ENCODE results near the gene EXTL2.

DNA sequence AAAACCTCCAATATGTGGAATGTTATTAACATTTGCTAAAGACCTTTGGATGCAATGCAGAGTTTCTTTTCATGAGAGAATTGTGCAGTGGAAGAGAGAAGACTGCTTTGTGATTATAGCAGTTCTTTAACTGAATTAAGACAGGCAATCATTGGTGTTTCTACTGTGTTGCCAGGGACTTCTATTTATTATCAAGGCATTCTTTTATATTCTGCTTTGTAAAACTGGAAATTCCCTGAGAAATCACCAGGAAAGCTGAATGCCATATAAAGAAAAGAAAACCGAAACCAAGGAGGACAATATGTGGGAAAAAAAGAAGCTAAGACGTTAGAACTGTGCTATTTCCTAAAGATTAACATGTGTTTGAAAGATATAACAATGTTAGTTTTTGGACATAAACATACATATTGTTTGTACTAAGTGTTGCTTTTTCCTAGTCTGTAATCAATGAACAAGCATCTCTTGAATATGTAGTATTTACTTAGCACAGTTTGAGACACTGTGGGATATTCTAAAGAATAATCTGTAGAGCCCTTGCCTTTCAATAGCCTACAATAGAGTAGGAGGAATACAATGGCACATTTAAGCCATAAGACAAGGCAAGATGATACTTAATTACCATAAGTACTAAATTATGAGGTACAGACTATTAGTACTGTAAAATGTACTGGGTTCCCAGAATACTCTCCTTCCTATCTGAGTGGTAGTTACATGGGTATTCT lies 47.1 kb downstream of the EXTL2 start:
- TF ChIP-seq EZH2 (IDR thresholded peaks at IDR 0.05; ENCODE audit: low read length) = no peak
- TF ChIP-seq, protein P1, sequence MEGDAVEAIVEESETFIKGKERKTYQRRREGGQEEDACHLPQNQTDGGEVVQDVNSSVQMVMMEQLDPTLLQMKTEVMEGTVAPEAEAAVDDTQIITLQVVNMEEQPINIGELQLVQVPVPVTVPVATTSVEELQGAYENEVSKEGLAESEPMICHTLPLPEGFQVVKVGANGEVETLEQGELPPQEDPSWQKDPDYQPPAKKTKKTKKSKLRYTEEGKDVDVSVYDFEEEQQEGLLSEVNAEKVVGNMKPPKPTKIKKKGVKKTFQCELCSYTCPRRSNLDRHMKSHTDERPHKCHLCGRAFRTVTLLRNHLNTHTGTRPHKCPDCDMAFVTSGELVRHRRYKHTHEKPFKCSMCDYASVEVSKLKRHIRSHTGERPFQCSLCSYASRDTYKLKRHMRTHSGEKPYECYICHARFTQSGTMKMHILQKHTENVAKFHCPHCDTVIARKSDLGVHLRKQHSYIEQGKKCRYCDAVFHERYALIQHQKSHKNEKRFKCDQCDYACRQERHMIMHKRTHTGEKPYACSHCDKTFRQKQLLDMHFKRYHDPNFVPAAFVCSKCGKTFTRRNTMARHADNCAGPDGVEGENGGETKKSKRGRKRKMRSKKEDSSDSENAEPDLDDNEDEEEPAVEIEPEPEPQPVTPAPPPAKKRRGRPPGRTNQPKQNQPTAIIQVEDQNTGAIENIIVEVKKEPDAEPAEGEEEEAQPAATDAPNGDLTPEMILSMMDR (optimal IDR thresholded peaks at IDR 0.05 in 1 of 3, IDR thresholded peaks at IDR 0.05 in 1 of 3, conservative IDR thresholded peaks at IDR 0.05 in 1 of 3; ENCODE audit: extremely low read depth in 1 of 3, insufficient read depth in 2 of 3, low read length in 3 of 3) = no peak
